DMS153 treated with DMSO at 0.1 percent for 48 hours (cell line): ENCODE measurements around the gene AGXT.

Source experiments
- DNase-seq: peaks from one replicate; lab custom pipeline; 2025; ENCODE audit not compliant: unreplicated experiment; lab: John Stamatoyannopoulos, UW

AGXT gene

GRCh38 chr2:240869109-240869955 lies 708 bp downstream of the AGXT start:
- no peak for DNase-seq

GRCh38 chr2:240869956-240870875 lies 1.6 kb downstream of the AGXT start:
- DNase-seq = no peak

GRCh38 chr2:240871071-240871958 lies 2.7 kb downstream of the AGXT start:
- DNase-seq = no peak

- DNase-seq = no peak
Observed at GRCh38 chr2:240872317-240873097, 3.9 kb downstream of the AGXT start.

GRCh38 chr2:240873098-240873788 lies 4.6 kb downstream of the AGXT start:
- DNase-seq = no peak

GRCh38 chr2:240873805-240874714 lies 5.4 kb downstream of the AGXT start:
- no peak for DNase-seq

- no peak for DNase-seq
Observed at GRCh38 chr2:240874715-240875227, 6.1 kb downstream of the AGXT start.

GRCh38 chr2:240875228-240876034 lies 6.8 kb downstream of the AGXT start:
- no peak for DNase-seq

- no peak for DNase-seq
Observed at GRCh38 chr2:240876035-240876474, 7.4 kb downstream of the AGXT start.

GRCh38 chr2:240876475-240877251 lies 8.0 kb downstream of the AGXT start:
- no peak for DNase-seq

GRCh38 chr2:240877460-240878340 lies 9.1 kb downstream of the AGXT start:
- DNase-seq = no peak

GRCh38 chr2:240878341-240878936 lies 9.8 kb downstream of the AGXT start:
- no peak for DNase-seq

GRCh38 chr2:240879105-240879504 lies 10.5 kb downstream of the AGXT start:
- no peak for DNase-seq

- DNase-seq = peak; percentile 59
Observed at GRCh38 chr2:240881913-240882312, 13.3 kb downstream of the AGXT start.

GRCh38 chr2:240884221-240884620 lies 15.6 kb downstream of the AGXT start:
- DNase-seq = no peak
